K562 (cell line): Measurements from ENCODE around the gene ZCCHC8. TPM values are rescaled to one million over a fixed set of nuclear protein-coding genes. Genes with fewer than 3 reads are reported as not detected.

Experiments used
- CXXC5 ChIP-seq: fragments of 250-450 bp; sonication (Bioruptor Pico); IDR thresholded peaks from 2 replicates; pipeline ENCODE4 v1.8.0; 2022; ENCODE audit warnings: inconsistent platforms, mild to moderate bottlenecking, moderate library complexity
- DIDO1 ChIP-seq: fragments of 450-650 bp; IDR thresholded peaks from 2 replicates; pipeline ENCODE4 v1.6.1; 2016; ENCODE audit warnings: low read depth, missing biosample characterization, missing genetic modification characterization
- ELF1 ChIP-seq: fragments of 200-800 bp; sonication (Bioruptor generic); IDR thresholded peaks from 2 replicates; pipeline ENCODE4 v1.6.1; 2016; ENCODE audit warnings: missing genetic modification characterization, missing compliant biosample characterization
- KAT8 ChIP-seq: fragments of 450-650 bp; IDR thresholded peaks from 2 replicates; pipeline ENCODE4 v1.6.1; 2016; ENCODE audit warnings: low read depth, mild to moderate bottlenecking
- KDM5B ChIP-seq: fragments of 200-600 bp; sonication (generic); IDR thresholded peaks from 2 replicates; pipeline ENCODE4 v1.6.1; 2012; ENCODE audit warnings: low read depth, mild to moderate bottlenecking, moderate library complexity, low read length, control low read depth, inconsistent platforms; ENCODE audit not compliant: insufficient replicate concordance
- MEF2D ChIP-seq: conservative IDR thresholded peaks from 2 replicates; pipeline ENCODE4 v1.6.1; 2016; ENCODE audit warnings: low read depth, missing genetic modification characterization, missing compliant biosample characterization
- NR2F6 ChIP-seq: fragments of 450-650 bp; formaldehyde crosslinking; IDR thresholded peaks from 2 replicates; pipeline ENCODE4 v1.4.0; 2020; ENCODE audit warnings: mild to moderate bottlenecking
- POLR2AphosphoS2 ChIP-seq: IDR thresholded peaks from 2 replicates; pipeline ENCODE4 v1.6.1; 2012; ENCODE audit warnings: low read length, improper control_type of control experiment
- POLR2G ChIP-seq: fragments of 200-400 bp; formaldehyde crosslinking; IDR thresholded peaks from 2 replicates; pipeline ENCODE4 v1.6.1; 2017; ENCODE audit warnings: low read depth, mild to moderate bottlenecking, antibody characterized with exemption, low read length, moderate library complexity
- RB1 ChIP-seq: fragments of 450-650 bp; IDR thresholded peaks from 2 replicates; pipeline ENCODE4 v1.6.1; 2017; ENCODE audit warnings: low read depth, mild to moderate bottlenecking
- RBM39 ChIP-seq: fragments of 200-400 bp; formaldehyde crosslinking; optimal IDR thresholded peaks from 2 replicates; pipeline ENCODE3; 2018; ENCODE audit warnings: low read depth, low read length
- RNF2 ChIP-seq: sonication (generic); IDR thresholded peaks from 2 replicates; pipeline ENCODE4 v1.6.1; 2016
- ZC3H4 ChIP-seq: sonication (generic); formaldehyde crosslinking; IDR thresholded peaks from 2 replicates; pipeline ENCODE4 v1.9.0; 2021; ENCODE audit warnings: missing genetic modification reagents, borderline replicate concordance
- ZNF224 ChIP-seq: sonication (generic); formaldehyde crosslinking; IDR thresholded peaks from 2 replicates; pipeline ENCODE4 v1.8.0; 2022; ENCODE audit warnings: mild to moderate bottlenecking, missing genetic modification reagents
- ZNF699 ChIP-seq: fragments of 250-450 bp; sonication (Bioruptor Pico); IDR thresholded peaks from 2 replicates; pipeline ENCODE4 v1.8.0; 2021; ENCODE audit warnings: mild to moderate bottlenecking, moderate library complexity; ENCODE audit not compliant: insufficient replicate concordance
- polyA plus RNA-seq, 8 experiments: library from polyadenylated mRNA; depleted of rRNA in 4 of 8; stranded (reverse) in 5 of 8; unstranded in 3 of 8; fragments of >200 nt; fragmentation: Nextera tagmentation in 2 of 8; fragmentation: Illumina TruSeq in 1 of 8; extraction: Ambion mirVana in 2 of 8; extraction: Trizol in 1 of 8; gene quantifications; 2 replicates each; pipeline versions ENCODE4 v1.2.1 to v1.2.3, GENCODE V29; 2011 to 2014; ENCODE audit warnings: inconsistent platforms in 1 of 8, missing spikeins in 1 of 8
- total RNA-seq, 7 experiments: library from RNA; depleted of rRNA in 6 of 7; stranded (reverse); fragments of >200 nt in 6 of 7; fragmentation: Illumina TruSeq in 2 of 7; extraction: Trizol in 2 of 7; gene quantifications; 2 replicates each; pipeline versions ENCODE4 v1.2.1 to v1.2.3, GENCODE V29; 2011 to 2021; ENCODE audit warnings: low replicate concordance in 1 of 7
- TF ChIP-seq, protein P1 (sequence below), 2 experiments: fragments of 450-650 bp in 1 of 2; sonication (generic) in 1 of 2; formaldehyde crosslinking in 1 of 2; IDR thresholded peaks in 1 of 2; conservative IDR thresholded peaks in 1 of 2; 2 replicates each; pipeline versions ENCODE4 v1.6.1 to v1.8.1; 2016 to 2023; ENCODE audit warnings: mild to moderate bottlenecking in 2 of 2, moderate library complexity in 2 of 2, inconsistent platforms in 1 of 2, missing genetic modification reagents in 1 of 2
- TF ChIP-seq, protein P2 (sequence below): IDR thresholded peaks from 2 replicates; pipeline ENCODE4 v1.6.1; 2011; ENCODE audit warnings: borderline replicate concordance, low read depth, mild to moderate bottlenecking, moderate library complexity, low read length; ENCODE audit not compliant: insufficient read depth, poor library complexity, severe bottlenecking
- TF ChIP-seq, protein P3 (sequence below): fragments of 250-450 bp; sonication (Bioruptor Pico); IDR thresholded peaks from 2 replicates; pipeline ENCODE4 v1.5.0; 2021
- TF ChIP-seq, protein P4 (sequence below): sonication (generic); formaldehyde crosslinking; IDR thresholded peaks from 2 replicates; pipeline ENCODE4 v1.8.0; 2023; ENCODE audit warnings: mild to moderate bottlenecking, missing genetic modification reagents

ZCCHC8 gene
- total and polyA plus RNA-seq, 9 of the 15 experiments (the other 6 are each of a cell fraction or from before 2014, with no cell fraction given) = 14.8 to 50.9 (median 34.1) TPM

DNA sequence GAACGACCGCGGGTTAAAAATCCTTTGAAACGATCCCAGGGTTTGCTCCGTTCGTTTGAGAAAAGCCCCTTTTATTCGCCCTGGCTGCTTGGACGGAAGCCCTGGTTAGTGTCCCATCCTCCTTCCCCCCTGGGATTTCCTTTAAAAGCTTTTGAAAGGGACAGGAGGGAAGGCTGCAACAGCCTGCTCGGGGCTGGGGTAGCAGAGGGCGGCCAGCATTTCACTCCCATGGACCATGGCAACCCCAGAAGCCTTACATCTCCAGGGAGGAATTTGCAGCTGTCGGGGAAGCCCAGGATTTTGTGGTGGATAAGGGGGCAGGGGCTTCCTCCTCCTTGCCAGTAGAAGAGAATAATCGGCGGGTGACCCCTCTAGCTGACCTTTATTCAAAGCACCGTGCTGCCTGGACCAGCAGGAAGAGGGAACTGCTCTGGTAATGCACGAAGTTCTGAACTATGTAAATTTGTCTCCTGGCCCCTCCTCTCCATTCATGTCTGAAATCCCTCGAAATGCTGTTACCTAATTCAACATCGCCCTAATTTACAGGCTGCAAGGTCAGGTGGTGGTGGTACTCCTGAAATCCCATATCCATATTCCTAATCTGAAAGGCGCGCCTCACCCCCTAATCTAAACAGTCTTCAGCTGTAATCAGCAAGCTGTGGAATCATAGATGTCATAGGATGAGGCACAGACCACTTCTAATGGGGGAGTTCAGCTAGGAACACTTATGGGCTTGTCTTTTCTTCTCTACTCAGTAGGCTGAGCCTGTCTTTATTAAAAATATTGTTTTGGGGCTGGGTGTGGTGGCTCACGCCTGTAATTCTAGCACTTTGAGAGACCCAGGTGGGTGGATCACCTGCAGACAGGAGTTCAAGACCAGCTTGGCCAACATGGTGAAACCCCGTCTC lies 77.2 kb downstream of the ZCCHC8 start (continued):
- TF ChIP-seq ZC3H4 (CRISPR knock-in tag) = no peak
- TF ChIP-seq, protein P1, sequence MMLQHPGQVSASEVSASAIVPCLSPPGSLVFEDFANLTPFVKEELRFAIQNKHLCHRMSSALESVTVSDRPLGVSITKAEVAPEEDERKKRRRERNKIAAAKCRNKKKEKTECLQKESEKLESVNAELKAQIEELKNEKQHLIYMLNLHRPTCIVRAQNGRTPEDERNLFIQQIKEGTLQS (IDR thresholded peaks at IDR 0.05) = no peak
- TF ChIP-seq, protein P1 (CRISPR knock-in tag; conservative IDR thresholded peaks at IDR 0.05) = 0 out of 2 replicates have a peak, but pooled peaks have one; percentile 31
- no peak for TF ChIP-seq CXXC5 (CRISPR knock-in tag)
- TF ChIP-seq, protein P2, sequence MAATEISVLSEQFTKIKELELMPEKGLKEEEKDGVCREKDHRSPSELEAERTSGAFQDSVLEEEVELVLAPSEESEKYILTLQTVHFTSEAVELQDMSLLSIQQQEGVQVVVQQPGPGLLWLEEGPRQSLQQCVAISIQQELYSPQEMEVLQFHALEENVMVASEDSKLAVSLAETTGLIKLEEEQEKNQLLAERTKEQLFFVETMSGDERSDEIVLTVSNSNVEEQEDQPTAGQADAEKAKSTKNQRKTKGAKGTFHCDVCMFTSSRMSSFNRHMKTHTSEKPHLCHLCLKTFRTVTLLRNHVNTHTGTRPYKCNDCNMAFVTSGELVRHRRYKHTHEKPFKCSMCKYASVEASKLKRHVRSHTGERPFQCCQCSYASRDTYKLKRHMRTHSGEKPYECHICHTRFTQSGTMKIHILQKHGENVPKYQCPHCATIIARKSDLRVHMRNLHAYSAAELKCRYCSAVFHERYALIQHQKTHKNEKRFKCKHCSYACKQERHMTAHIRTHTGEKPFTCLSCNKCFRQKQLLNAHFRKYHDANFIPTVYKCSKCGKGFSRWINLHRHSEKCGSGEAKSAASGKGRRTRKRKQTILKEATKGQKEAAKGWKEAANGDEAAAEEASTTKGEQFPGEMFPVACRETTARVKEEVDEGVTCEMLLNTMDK = no peak
- no peak for TF ChIP-seq RBM39
- TF ChIP-seq DIDO1 (tag) = no peak
- no peak for TF ChIP-seq NR2F6 (CRISPR knock-in tag)
- TF ChIP-seq, protein P3, sequence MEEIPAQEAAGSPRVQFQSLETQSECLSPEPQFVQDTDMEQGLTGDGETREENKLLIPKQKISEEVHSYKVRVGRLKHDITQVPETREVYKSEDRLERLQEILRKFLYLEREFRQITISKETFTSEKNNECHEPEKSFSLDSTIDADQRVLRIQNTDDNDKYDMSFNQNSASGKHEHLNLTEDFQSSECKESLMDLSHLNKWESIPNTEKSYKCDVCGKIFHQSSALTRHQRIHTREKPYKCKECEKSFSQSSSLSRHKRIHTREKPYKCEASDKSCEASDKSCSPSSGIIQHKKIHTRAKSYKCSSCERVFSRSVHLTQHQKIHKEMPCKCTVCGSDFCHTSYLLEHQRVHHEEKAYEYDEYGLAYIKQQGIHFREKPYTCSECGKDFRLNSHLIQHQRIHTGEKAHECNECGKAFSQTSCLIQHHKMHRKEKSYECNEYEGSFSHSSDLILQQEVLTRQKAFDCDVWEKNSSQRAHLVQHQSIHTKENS (CRISPR knock-in tag) = no peak
- no peak for TF ChIP-seq ELF1 (tag)
- peak; percentile 24 for TF ChIP-seq KDM5B
- TF ChIP-seq RB1 = no peak
- no peak for TF ChIP-seq KAT8
- TF ChIP-seq MEF2D = no peak
- TF ChIP-seq, protein P4, sequence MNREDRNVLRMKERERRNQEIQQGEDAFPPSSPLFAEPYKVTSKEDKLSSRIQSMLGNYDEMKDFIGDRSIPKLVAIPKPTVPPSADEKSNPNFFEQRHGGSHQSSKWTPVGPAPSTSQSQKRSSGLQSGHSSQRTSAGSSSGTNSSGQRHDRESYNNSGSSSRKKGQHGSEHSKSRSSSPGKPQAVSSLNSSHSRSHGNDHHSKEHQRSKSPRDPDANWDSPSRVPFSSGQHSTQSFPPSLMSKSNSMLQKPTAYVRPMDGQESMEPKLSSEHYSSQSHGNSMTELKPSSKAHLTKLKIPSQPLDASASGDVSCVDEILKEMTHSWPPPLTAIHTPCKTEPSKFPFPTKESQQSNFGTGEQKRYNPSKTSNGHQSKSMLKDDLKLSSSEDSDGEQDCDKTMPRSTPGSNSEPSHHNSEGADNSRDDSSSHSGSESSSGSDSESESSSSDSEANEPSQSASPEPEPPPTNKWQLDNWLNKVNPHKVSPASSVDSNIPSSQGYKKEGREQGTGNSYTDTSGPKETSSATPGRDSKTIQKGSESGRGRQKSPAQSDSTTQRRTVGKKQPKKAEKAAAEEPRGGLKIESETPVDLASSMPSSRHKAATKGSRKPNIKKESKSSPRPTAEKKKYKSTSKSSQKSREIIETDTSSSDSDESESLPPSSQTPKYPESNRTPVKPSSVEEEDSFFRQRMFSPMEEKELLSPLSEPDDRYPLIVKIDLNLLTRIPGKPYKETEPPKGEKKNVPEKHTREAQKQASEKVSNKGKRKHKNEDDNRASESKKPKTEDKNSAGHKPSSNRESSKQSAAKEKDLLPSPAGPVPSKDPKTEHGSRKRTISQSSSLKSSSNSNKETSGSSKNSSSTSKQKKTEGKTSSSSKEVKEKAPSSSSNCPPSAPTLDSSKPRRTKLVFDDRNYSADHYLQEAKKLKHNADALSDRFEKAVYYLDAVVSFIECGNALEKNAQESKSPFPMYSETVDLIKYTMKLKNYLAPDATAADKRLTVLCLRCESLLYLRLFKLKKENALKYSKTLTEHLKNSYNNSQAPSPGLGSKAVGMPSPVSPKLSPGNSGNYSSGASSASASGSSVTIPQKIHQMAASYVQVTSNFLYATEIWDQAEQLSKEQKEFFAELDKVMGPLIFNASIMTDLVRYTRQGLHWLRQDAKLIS (CRISPR knock-in tag) = no peak
- no peak for TF ChIP-seq ZNF224 (CRISPR knock-in tag)
- no peak for TF ChIP-seq ZNF699 (CRISPR knock-in tag)
- 0 out of 2 replicates have a peak, but pooled peaks have one; percentile 13 for TF ChIP-seq POLR2G
- no peak for TF ChIP-seq POLR2AphosphoS2
- 0 out of 2 replicates have a peak, but pooled peaks have one; percentile 24 for TF ChIP-seq RNF2
